Measurements from ENCODE around the gene HPSE2.

Gene HPSE2

DNA sequence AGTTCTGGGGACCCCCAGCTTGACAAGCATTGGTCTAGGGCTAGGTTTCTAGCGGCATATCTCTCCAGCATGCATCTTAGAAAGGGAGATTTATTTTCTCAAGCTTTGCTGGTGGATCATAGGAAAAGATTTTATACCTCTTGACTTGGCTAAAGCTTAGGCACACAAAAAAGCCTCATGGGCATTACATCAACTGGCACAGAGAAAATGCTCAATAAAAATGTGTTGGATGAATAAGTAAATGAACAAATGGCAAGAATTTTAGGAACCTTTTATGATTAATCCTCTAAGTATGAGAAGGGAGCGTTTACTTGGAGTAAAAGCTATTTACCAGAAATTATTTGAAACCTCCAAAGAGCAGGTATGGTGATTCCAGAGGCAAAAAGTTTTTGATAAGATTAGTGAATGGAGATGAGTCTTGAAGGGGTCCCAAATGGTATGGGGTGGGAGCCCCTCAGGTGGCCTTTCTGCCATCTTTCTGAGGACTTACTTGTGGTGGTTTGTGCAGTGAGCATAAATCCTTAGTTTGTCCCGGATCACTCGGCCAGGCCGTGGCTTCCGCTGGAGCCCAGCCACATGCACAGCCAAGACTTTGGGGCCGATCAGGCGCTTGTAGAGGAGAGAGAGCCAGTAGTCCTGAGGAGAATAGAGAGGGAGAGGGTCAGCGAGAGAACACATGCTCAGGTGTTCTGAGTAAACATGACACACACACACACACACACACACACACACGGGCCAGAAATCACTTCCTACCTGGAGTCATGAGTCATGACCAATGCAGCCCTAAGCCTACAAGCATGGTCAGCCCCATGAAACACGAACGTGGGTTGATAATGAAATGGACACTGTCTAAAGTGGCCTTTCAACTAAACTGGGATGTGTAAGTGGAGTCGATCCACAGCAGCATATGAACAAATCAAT lies 745.8 kb downstream of the HPSE2 start:
- Histone ChIP-seq H3K9me3 (ENCODE audit: low read depth, low read length) (no peaks in the 10 kb centered on the region), H3K36me3 (ENCODE audit: insufficient read depth, low read length) (no peaks in the 10 kb centered on the region), H3K9ac (ENCODE audit: insufficient read length) (no peak overlapping the region), H3K27ac (no peak overlapping the region), H3K4me3 (no peak overlapping the region)
- TF ChIP-seq EZH2 (IDR thresholded peaks at IDR 0.05) (no peak), POLR2AphosphoS5 (IDR thresholded peaks at IDR 0.05; ENCODE audit: borderline replicate concordance, low read depth, low read length) (no peak), FOXP2 (optimal IDR thresholded peaks at IDR 0.05; ENCODE audit: control extremely low read depth, extremely low read length, insufficient read depth) (no peak)
- DNase-seq (ENCODE audit: low read depth, low spot score) = no peak

DNA sequence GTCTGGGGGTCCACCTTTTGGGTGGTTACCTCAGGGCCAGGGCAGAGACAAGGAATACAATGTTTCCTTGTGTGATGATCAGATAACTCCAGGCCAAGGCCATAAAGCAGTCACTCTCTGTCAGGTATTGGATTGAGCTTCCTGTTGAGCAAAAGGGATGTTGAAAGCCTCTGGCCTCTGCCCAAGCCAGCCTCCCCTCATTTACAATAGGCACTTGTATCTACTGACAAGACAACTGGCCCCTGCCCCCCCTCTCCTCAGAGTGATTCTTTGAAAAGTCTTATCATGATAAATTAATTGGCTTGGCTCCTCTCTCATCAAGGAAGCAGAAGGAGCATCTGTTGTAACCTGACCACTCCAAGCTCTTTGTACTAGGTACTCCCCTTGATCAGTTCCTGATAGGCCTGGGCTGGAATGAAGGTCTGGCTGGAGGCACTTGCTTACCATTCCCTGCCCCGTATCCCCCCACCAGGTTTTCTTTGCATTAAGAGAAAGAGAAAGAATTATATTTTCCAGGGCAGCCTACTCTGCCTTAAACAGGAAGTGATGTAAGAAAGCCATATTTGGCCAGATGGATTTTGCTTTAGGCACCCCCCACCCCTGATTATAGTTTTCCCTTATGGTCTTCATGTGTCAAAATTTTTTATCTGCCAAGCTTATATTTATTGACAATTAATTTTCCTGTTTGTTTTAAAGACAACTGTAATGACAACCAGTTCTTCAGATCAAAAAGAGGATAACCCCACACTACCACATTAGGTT lies 746.8 kb downstream of the HPSE2 start:
- TF ChIP-seq POLR2AphosphoS5 (IDR thresholded peaks at IDR 0.05; ENCODE audit: borderline replicate concordance, low read depth, low read length) (no peak), EZH2 (IDR thresholded peaks at IDR 0.05) (no peak), FOXP2 (optimal IDR thresholded peaks at IDR 0.05; ENCODE audit: control extremely low read depth, extremely low read length, insufficient read depth) (no peak)
- Histone ChIP-seq H3K4me3 (no peak overlapping the region), H3K27ac (no peak overlapping the region), H3K36me3 (ENCODE audit: insufficient read depth, low read length) (no peaks in the 10 kb centered on the region), H3K9me3 (ENCODE audit: low read depth, low read length) (no peaks in the 10 kb centered on the region), H3K9ac (ENCODE audit: insufficient read length) (no peak overlapping the region)
- DNase-seq (ENCODE audit: low read depth, low spot score) = no peak

- Histone ChIP-seq H3K4me3 (no peak overlapping the region), H3K36me3 (ENCODE audit: insufficient read depth, low read length) (no peaks in the 10 kb centered on the region), H3K27ac (no peak overlapping the region), H3K9ac (ENCODE audit: insufficient read length) (no peak overlapping the region), H3K9me3 (ENCODE audit: low read depth, low read length) (no peaks in the 10 kb centered on the region)
- TF ChIP-seq EZH2 (IDR thresholded peaks at IDR 0.05) = no peak
- TF ChIP-seq FOXP2 (optimal IDR thresholded peaks at IDR 0.05; ENCODE audit: control extremely low read depth, extremely low read length, insufficient read depth) = no peak
- no peak for TF ChIP-seq POLR2AphosphoS5 (IDR thresholded peaks at IDR 0.05; ENCODE audit: borderline replicate concordance, low read depth, low read length)
- no peak for DNase-seq (ENCODE audit: low read depth, low spot score)
Observed at GRCh38 chr10:98487649-98488048, 748.0 kb downstream of the HPSE2 start.

- no peak for DNase-seq (ENCODE audit: low read depth, low spot score)
- Histone ChIP-seq H3K27ac (no peak overlapping the region), H3K36me3 (ENCODE audit: insufficient read depth, low read length) (no peaks in the 10 kb centered on the region), H3K4me3 (no peak overlapping the region), H3K9me3 (ENCODE audit: low read depth, low read length) (no peaks in the 10 kb centered on the region), H3K9ac (ENCODE audit: insufficient read length) (no peak overlapping the region)
- TF ChIP-seq EZH2 (IDR thresholded peaks at IDR 0.05) (no peak), FOXP2 (optimal IDR thresholded peaks at IDR 0.05; ENCODE audit: control extremely low read depth, extremely low read length, insufficient read depth) (no peak), POLR2AphosphoS5 (IDR thresholded peaks at IDR 0.05; ENCODE audit: borderline replicate concordance, low read depth, low read length) (no peak)
Observed at GRCh38 chr10:98486421-98486820, 749.2 kb downstream of the HPSE2 start.

- H3K9me3 ChIP-seq (ENCODE audit: low read depth, low read length) = no peaks in the 10 kb centered on the region
- H3K36me3 ChIP-seq (ENCODE audit: insufficient read depth, low read length) = no peaks in the 10 kb centered on the region
- H3K4me3 ChIP-seq = no peak overlapping the region
- DNase-seq (ENCODE audit: low read depth, low spot score) = no peak
- no peak overlapping the region for H3K9ac ChIP-seq (ENCODE audit: insufficient read length)
- no peak overlapping the region for H3K27ac ChIP-seq
- TF ChIP-seq EZH2 (IDR thresholded peaks at IDR 0.05) (no peak), FOXP2 (optimal IDR thresholded peaks at IDR 0.05; ENCODE audit: control extremely low read depth, extremely low read length, insufficient read depth) (no peak), POLR2AphosphoS5 (IDR thresholded peaks at IDR 0.05; ENCODE audit: borderline replicate concordance, low read depth, low read length) (no peak)
Observed at GRCh38 chr10:98485959-98486358, 749.7 kb downstream of the HPSE2 start.

- no peak overlapping the region for H3K27ac ChIP-seq
- H3K4me3 ChIP-seq = no peak overlapping the region
- no peaks in the 10 kb centered on the region for H3K9me3 ChIP-seq (ENCODE audit: low read depth, low read length)
- DNase-seq (ENCODE audit: low read depth, low spot score) = no peak
- no peak overlapping the region for H3K9ac ChIP-seq (ENCODE audit: insufficient read length)
- TF ChIP-seq FOXP2 (optimal IDR thresholded peaks at IDR 0.05; ENCODE audit: control extremely low read depth, extremely low read length, insufficient read depth) (no peak), EZH2 (IDR thresholded peaks at IDR 0.05) (no peak), POLR2AphosphoS5 (IDR thresholded peaks at IDR 0.05; ENCODE audit: borderline replicate concordance, low read depth, low read length) (no peak)
- H3K36me3 ChIP-seq (ENCODE audit: insufficient read depth, low read length) = no peaks in the 10 kb centered on the region
Observed at GRCh38 chr10:98483658-98484057, 752.0 kb downstream of the HPSE2 start.

- TF ChIP-seq FOXP2 (optimal IDR thresholded peaks at IDR 0.05; ENCODE audit: control extremely low read depth, extremely low read length, insufficient read depth) (no peak), POLR2AphosphoS5 (IDR thresholded peaks at IDR 0.05; ENCODE audit: borderline replicate concordance, low read depth, low read length) (no peak), EZH2 (IDR thresholded peaks at IDR 0.05) (no peak)
- Histone ChIP-seq H3K9ac (ENCODE audit: insufficient read length) (no peak overlapping the region), H3K4me3 (no peak overlapping the region), H3K36me3 (ENCODE audit: insufficient read depth, low read length) (no peaks in the 10 kb centered on the region), H3K27ac (no peak overlapping the region), H3K9me3 (ENCODE audit: low read depth, low read length) (no peaks in the 10 kb centered on the region)
- DNase-seq (ENCODE audit: low read depth, low spot score) = no peak
Observed at GRCh38 chr10:98482096-98482495, 753.6 kb downstream of the HPSE2 start.

DNA sequence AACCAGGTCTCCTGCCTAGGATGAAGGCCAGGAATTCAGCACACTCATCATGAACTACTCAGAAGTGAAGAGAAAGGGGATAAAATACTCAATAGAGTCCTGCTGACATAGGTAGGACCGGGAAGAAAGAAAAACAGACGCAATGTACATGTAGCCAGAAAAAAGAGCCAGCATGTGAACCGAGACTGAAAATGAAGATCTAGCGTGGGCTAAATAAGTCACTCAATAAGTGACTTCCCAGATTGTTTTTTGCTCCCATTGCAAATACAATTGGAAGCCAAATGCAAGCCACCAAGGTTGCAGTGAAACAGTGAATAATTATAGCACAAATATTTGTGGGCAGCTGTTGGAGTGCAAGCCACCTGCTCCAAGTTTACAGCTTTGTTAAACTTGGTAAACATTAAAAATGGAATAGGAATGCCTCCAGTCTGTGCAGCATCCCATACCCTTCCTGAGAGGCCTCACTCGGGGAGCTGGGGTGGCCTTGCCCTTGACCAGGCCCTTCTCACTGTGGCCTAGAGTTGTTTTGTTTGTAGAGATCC lies 754.2 kb downstream of the HPSE2 start:
- H3K4me3 ChIP-seq = no peak overlapping the region
- no peak for DNase-seq (ENCODE audit: low read depth, low spot score)
- no peaks in the 10 kb centered on the region for H3K9me3 ChIP-seq (ENCODE audit: low read depth, low read length)
- no peak for TF ChIP-seq FOXP2 (optimal IDR thresholded peaks at IDR 0.05; ENCODE audit: control extremely low read depth, extremely low read length, insufficient read depth)
- TF ChIP-seq POLR2AphosphoS5 (IDR thresholded peaks at IDR 0.05; ENCODE audit: borderline replicate concordance, low read depth, low read length) = no peak
- no peak for TF ChIP-seq EZH2 (IDR thresholded peaks at IDR 0.05)
- no peak overlapping the region for H3K27ac ChIP-seq
- H3K9ac ChIP-seq (ENCODE audit: insufficient read length) = no peak overlapping the region
- no peaks in the 10 kb centered on the region for H3K36me3 ChIP-seq (ENCODE audit: insufficient read depth, low read length)
